HCT116 (cell line): ENCODE data around the gene ANO8. TPM values are rescaled to one million over a fixed set of nuclear protein-coding genes. Genes with fewer than 3 reads are reported as not detected.

Source experiments
- ATAC-seq: fragments of 200-7000 bp; cut with Tn5 transposase; 2 replicates; pipeline ENCODE4 v1.9.1; 2020; ENCODE audit warnings: mild to moderate bottlenecking, moderate library complexity
- BruUV-seq: library from RNA; stranded (reverse); fragments of 400-500 nt; replicated peaks from 2 replicates; lab custom pipeline; 2021; lab: Mats Ljungman, UMichigan
- CTCF ChIA-PET: fragments of 300-600 bp; sonication (Branson Sonifier 250); formaldehyde crosslinking; loops from one replicate; lab custom pipeline; 2021; ENCODE audit warnings: antibody characterized with exemption; lab: Charles Lee
- POLR2A ChIA-PET: fragments of 300-600, 350-600 bp; sonication (Branson Sonifier 250); formaldehyde crosslinking; loops from one replicate; lab custom pipeline; 2021; ENCODE audit warnings: antibody characterized with exemption; lab: Charles Lee
- RAD21 ChIA-PET, 2 experiments: fragments of 300-600 bp; sonication (Branson Sonifier 250); formaldehyde crosslinking; loops; one replicate each; lab custom pipeline; 2023; ENCODE audit warnings: low total read pairs in 2 of 2; ENCODE audit not compliant: uncharacterized antibody in 2 of 2, unreplicated experiment in 2 of 2, low non-redundant PET in 1 of 2; lab: Charles Lee
- DNase-seq: peaks from one replicate; pipeline ENCODE4 v3.0.0-alpha.2; 2010; ENCODE audit warnings: low read depth, low spot score
- H2AFZ ChIP-seq: fragments of 200-600 bp; shearing (Covaris generic), sonication (generic); 2 replicates; pipeline ENCODE4 v1.6.1; 2017; ENCODE audit warnings: low read depth, mixed run types, mixed read lengths, antibody characterized with exemption, low read length; ENCODE audit not compliant: poor library complexity, severe bottlenecking
- H3K27ac ChIP-seq: 2 replicates; pipeline ENCODE4 v1.5.1; 2012; ENCODE audit warnings: low read depth, low read length
- H3K27me3 ChIP-seq: fragments of 200-600 bp; sonication (generic); 2 replicates; pipeline ENCODE4 v1.6.1; 2016; ENCODE audit warnings: mixed run types, low read length, mixed read lengths; ENCODE audit not compliant: insufficient read depth
- H3K36me3 ChIP-seq, 2 experiments: fragments of 200-500 bp in 1 of 2; fragments of 200-600 bp in 1 of 2; sonication (Bioruptor generic) in 1 of 2; sonication (generic) in 1 of 2; 2 replicates each; pipeline versions ENCODE4 v1.5.1 to v1.6.1; 2014 to 2016; ENCODE audit warnings: low read length in 2 of 2, inconsistent platforms in 1 of 2, mixed read lengths in 1 of 2, mixed run types in 1 of 2; ENCODE audit not compliant: insufficient read depth in 2 of 2, control insufficient read depth in 1 of 2
- H3K4me1 ChIP-seq, 2 experiments: fragments of 200-600 bp in 1 of 2; sonication (generic) in 1 of 2; 2 replicates each; pipeline versions ENCODE4 v1.5.1 to v1.6.1; 2012 to 2017; ENCODE audit warnings: low read length in 2 of 2, inconsistent platforms in 1 of 2, mild to moderate bottlenecking in 1 of 2, mixed read lengths in 1 of 2, mixed run types in 1 of 2, moderate library complexity in 1 of 2; ENCODE audit not compliant: insufficient read depth in 2 of 2, control insufficient read depth in 1 of 2
- H3K4me2 ChIP-seq: fragments of 200-600 bp; sonication (generic); 2 replicates; pipeline ENCODE4 v1.6.1; 2017; ENCODE audit warnings: mixed run types, low read length, mixed read lengths
- H3K4me3 ChIP-seq, 2 experiments: fragments of 200-600 bp in 1 of 2; sonication (generic) in 1 of 2; replicated peaks in 1 of 2; 2 replicates each; pipeline ENCODE4 v1.5.1; 2011 to 2016; ENCODE audit warnings: low read length in 2 of 2, control low read depth in 1 of 2, low read depth in 1 of 2, mild to moderate bottlenecking in 1 of 2, mixed read lengths in 1 of 2, mixed run types in 1 of 2
- H3K79me2 ChIP-seq: fragments of 200-600 bp; sonication (generic); 2 replicates; pipeline ENCODE4 v1.6.1; 2017; ENCODE audit warnings: mild to moderate bottlenecking, mixed run types, low read length, moderate library complexity, mixed read lengths; ENCODE audit not compliant: insufficient read depth
- H3K9ac ChIP-seq: fragments of 200-600 bp; sonication (generic); 2 replicates; pipeline ENCODE4 v1.6.1; 2016; ENCODE audit warnings: low read length, mixed read lengths
- H3K9me2 ChIP-seq: fragments of 200-600 bp; sonication (generic), shearing (Covaris generic); 2 replicates; pipeline ENCODE4 v1.6.1; 2017; ENCODE audit warnings: mixed run types, mild to moderate bottlenecking, moderate library complexity; ENCODE audit not compliant: insufficient read depth
- H3K9me3 ChIP-seq, 2 experiments: fragments of 200-500 bp in 1 of 2; fragments of 200-600 bp in 1 of 2; sonication (Bioruptor generic) in 1 of 2; sonication (generic) in 1 of 2; 2 replicates each; pipeline ENCODE4 v1.6.1; 2014 to 2017; ENCODE audit warnings: low read length in 2 of 2, mixed read lengths in 2 of 2, inconsistent platforms in 1 of 2, low read depth in 1 of 2, mild to moderate bottlenecking in 1 of 2, mixed run types in 1 of 2, moderate library complexity in 1 of 2; ENCODE audit not compliant: control insufficient read depth in 1 of 2, insufficient read depth in 1 of 2
- H4K20me1 ChIP-seq: fragments of 200-600 bp; sonication (generic), shearing (Covaris generic); 2 replicates; pipeline ENCODE4 v1.6.1; 2017; ENCODE audit warnings: mixed run types, mild to moderate bottlenecking, moderate library complexity; ENCODE audit not compliant: insufficient read depth
- EGR1 ChIP-seq: IDR thresholded peaks from 2 replicates; pipeline ENCODE4 v1.6.1; 2012; ENCODE audit warnings: low read depth
- EZH2phosphoT487 ChIP-seq: fragments of 200-600 bp; IDR thresholded peaks from 2 replicates; pipeline ENCODE4 v1.6.1; 2018; ENCODE audit warnings: antibody characterized with exemption, borderline replicate concordance
- FOSL1 ChIP-seq: IDR thresholded peaks from 2 replicates; pipeline ENCODE4 v1.6.1; 2012; ENCODE audit warnings: low read depth
- JUND ChIP-seq: IDR thresholded peaks from 2 replicates; pipeline ENCODE4 v1.6.1; 2012
- POLR2A ChIP-seq: IDR thresholded peaks from 2 replicates; pipeline ENCODE4 v1.7.0; 2011; ENCODE audit warnings: borderline replicate concordance; ENCODE audit not compliant: insufficient read depth, insufficient read length; ENCODE audit errors: extremely low read depth
- POLR2AphosphoS5 ChIP-seq: IDR thresholded peaks from 2 replicates; pipeline ENCODE4 v1.6.1; 2011; ENCODE audit warnings: mild to moderate bottlenecking, low read depth, low read length, moderate library complexity
- RAD21 ChIP-seq: IDR thresholded peaks from 2 replicates; pipeline ENCODE4 v1.6.1; 2012; ENCODE audit warnings: low read depth, mild to moderate bottlenecking
- SIN3A ChIP-seq: IDR thresholded peaks from 2 replicates; pipeline ENCODE4 v1.6.1; 2012; ENCODE audit warnings: low read depth
- SP1 ChIP-seq: IDR thresholded peaks from 2 replicates; pipeline ENCODE4 v1.6.1; 2012; ENCODE audit warnings: low read depth
- TCF7L2 ChIP-seq: IDR thresholded peaks from 2 replicates; pipeline ENCODE4 v1.7.0; 2011; ENCODE audit warnings: borderline replicate concordance, inconsistent platforms; ENCODE audit not compliant: insufficient read depth, insufficient read length; ENCODE audit errors: extremely low read depth
- YY1 ChIP-seq: IDR thresholded peaks from 2 replicates; pipeline ENCODE4 v1.6.1; 2011; ENCODE audit warnings: low read length, low read depth, moderate library complexity, mild to moderate bottlenecking; ENCODE audit not compliant: insufficient replicate concordance; ENCODE audit errors: extremely low read depth
- ZFX ChIP-seq: fragments of 450-650 bp; IDR thresholded peaks from 2 replicates; pipeline ENCODE4 v1.6.1; 2017
- ZNF274 ChIP-seq: fragments of 200-500 bp; sonication (Bioruptor generic); IDR thresholded peaks from 2 replicates; pipeline ENCODE4 v1.6.1; 2014; ENCODE audit warnings: mild to moderate bottlenecking, low read depth, low read length, inconsistent platforms
- intact Hi-C: fragments of 100-400 bp; cut with micrococcal nuclease; formaldehyde crosslinking; loops from 2 replicates; pipeline ENCODE4 v1.10.0; 2022
- total RNA-seq: library from RNA; stranded (reverse); gene quantifications from one replicate; pipeline ENCODE4 v1.2.1, GENCODE V29; 2021; ENCODE audit not compliant: unreplicated experiment
- TF ChIP-seq, protein P1 (sequence below), 3 experiments: fragments of 200-600 bp in 1 of 3; sonication (generic) in 1 of 3; IDR thresholded peaks in 2 of 3; conservative IDR thresholded peaks in 1 of 3; 2 replicates each; pipeline ENCODE4 v1.5.1; 2012 to 2017; ENCODE audit warnings: low read depth in 2 of 3, low read length in 2 of 3, antibody characterized with exemption in 1 of 3, borderline replicate concordance in 1 of 3, control low read depth in 1 of 3, mild to moderate bottlenecking in 1 of 3, mixed read lengths in 1 of 3, mixed run types in 1 of 3, moderate library complexity in 1 of 3; ENCODE audit not compliant: insufficient read depth in 1 of 3
- TF ChIP-seq, protein P2 (sequence below): IDR thresholded peaks from 2 replicates; pipeline ENCODE4 v1.6.1; 2011; ENCODE audit warnings: mild to moderate bottlenecking, low read length, moderate library complexity; ENCODE audit not compliant: insufficient replicate concordance; ENCODE audit errors: extremely low read depth
- TF ChIP-seq, protein P3 (sequence below): IDR thresholded peaks from 2 replicates; pipeline ENCODE4 v1.6.1; 2012; ENCODE audit warnings: low read depth

Gene ANO8
- total RNA-seq, 1 experiment from 2014 or later: 22.9 TPM

DNA sequence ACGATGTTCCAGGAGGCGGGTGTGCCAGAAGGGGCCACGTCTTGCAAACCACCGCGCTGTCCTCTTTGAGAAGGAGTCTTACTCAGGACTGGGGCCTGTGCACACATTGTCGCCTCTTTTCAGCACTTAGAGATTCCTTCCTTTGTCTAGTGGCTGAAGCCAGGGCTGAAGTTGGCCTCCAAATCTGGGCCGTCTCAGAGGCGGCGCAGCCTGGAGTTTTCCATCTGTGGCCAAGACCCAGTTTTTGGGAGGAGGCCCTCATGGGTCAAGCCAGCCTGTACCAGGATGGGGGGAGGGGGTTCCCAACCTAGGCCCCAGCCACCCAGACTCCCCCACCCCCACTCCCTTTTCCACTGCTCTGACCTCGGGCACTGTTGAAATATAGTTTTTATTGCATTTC, 11.8 kb downstream of the ANO8 start:
- ChIA-PET POLR2A (no interaction called here), CTCF (no interaction called here), RAD21 (no interaction called here)
- no peaks in the 10 kb centered on the region for H3K9me3 ChIP-seq
- no peak overlapping the region for H3K27ac ChIP-seq
- H3K36me3 ChIP-seq: peaks cover 11 to 12% of the 10 kb centered on the region in 2 experiments; a peak in 2 of 4 replicates
- H4K20me1 ChIP-seq: no peaks in the 10 kb centered on the region
- BruUV-seq: no TSS peak
- no peak overlapping the region for H2AFZ ChIP-seq
- no peaks in the 10 kb centered on the region for H3K9me2 ChIP-seq
- no peak overlapping the region for H3K4me3 ChIP-seq
- no peaks in the 10 kb centered on the region for H3K27me3 ChIP-seq
- H3K4me2 ChIP-seq: no peak overlapping the region
- H3K79me2 ChIP-seq: no peaks in the 10 kb centered on the region; the same call in 1 of the 2 replicates
- H3K4me1 ChIP-seq: peaks cover 9 to 13% of the 10 kb centered on the region in 2 experiments
- no peak overlapping the region for H3K9ac ChIP-seq
- no peak for ATAC-seq
- TF ChIP-seq FOSL1 (no peak), POLR2A (no peak), SIN3A (no peak), TCF7L2 (no peak), ZFX (no peak), ZNF274 (no peak), RAD21 (no peak), JUND (no peak), SP1 (no peak), EZH2phosphoT487 (no peak), EGR1 (no peak), POLR2AphosphoS5 (no peak), YY1 (no peak)
- TF ChIP-seq, protein P1, sequence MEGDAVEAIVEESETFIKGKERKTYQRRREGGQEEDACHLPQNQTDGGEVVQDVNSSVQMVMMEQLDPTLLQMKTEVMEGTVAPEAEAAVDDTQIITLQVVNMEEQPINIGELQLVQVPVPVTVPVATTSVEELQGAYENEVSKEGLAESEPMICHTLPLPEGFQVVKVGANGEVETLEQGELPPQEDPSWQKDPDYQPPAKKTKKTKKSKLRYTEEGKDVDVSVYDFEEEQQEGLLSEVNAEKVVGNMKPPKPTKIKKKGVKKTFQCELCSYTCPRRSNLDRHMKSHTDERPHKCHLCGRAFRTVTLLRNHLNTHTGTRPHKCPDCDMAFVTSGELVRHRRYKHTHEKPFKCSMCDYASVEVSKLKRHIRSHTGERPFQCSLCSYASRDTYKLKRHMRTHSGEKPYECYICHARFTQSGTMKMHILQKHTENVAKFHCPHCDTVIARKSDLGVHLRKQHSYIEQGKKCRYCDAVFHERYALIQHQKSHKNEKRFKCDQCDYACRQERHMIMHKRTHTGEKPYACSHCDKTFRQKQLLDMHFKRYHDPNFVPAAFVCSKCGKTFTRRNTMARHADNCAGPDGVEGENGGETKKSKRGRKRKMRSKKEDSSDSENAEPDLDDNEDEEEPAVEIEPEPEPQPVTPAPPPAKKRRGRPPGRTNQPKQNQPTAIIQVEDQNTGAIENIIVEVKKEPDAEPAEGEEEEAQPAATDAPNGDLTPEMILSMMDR (IDR thresholded peaks at IDR 0.05 in 2 of 3, conservative IDR thresholded peaks at IDR 0.05 in 1 of 3; ENCODE audit: borderline replicate concordance in 1 of 3, insufficient read depth in 1 of 3, low read depth in 2 of 3, low read length in 2 of 3): no peak
- TF ChIP-seq, protein P2, sequence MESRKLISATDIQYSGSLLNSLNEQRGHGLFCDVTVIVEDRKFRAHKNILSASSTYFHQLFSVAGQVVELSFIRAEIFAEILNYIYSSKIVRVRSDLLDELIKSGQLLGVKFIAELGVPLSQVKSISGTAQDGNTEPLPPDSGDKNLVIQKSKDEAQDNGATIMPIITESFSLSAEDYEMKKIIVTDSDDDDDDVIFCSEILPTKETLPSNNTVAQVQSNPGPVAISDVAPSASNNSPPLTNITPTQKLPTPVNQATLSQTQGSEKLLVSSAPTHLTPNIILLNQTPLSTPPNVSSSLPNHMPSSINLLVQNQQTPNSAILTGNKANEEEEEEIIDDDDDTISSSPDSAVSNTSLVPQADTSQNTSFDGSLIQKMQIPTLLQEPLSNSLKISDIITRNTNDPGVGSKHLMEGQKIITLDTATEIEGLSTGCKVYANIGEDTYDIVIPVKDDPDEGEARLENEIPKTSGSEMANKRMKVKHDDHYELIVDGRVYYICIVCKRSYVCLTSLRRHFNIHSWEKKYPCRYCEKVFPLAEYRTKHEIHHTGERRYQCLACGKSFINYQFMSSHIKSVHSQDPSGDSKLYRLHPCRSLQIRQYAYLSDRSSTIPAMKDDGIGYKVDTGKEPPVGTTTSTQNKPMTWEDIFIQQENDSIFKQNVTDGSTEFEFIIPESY: no peak
- TF ChIP-seq, protein P3, sequence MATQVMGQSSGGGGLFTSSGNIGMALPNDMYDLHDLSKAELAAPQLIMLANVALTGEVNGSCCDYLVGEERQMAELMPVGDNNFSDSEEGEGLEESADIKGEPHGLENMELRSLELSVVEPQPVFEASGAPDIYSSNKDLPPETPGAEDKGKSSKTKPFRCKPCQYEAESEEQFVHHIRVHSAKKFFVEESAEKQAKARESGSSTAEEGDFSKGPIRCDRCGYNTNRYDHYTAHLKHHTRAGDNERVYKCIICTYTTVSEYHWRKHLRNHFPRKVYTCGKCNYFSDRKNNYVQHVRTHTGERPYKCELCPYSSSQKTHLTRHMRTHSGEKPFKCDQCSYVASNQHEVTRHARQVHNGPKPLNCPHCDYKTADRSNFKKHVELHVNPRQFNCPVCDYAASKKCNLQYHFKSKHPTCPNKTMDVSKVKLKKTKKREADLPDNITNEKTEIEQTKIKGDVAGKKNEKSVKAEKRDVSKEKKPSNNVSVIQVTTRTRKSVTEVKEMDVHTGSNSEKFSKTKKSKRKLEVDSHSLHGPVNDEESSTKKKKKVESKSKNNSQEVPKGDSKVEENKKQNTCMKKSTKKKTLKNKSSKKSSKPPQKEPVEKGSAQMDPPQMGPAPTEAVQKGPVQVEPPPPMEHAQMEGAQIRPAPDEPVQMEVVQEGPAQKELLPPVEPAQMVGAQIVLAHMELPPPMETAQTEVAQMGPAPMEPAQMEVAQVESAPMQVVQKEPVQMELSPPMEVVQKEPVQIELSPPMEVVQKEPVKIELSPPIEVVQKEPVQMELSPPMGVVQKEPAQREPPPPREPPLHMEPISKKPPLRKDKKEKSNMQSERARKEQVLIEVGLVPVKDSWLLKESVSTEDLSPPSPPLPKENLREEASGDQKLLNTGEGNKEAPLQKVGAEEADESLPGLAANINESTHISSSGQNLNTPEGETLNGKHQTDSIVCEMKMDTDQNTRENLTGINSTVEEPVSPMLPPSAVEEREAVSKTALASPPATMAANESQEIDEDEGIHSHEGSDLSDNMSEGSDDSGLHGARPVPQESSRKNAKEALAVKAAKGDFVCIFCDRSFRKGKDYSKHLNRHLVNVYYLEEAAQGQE: no peak
- intact Hi-C loops: no loop called here
- DNase-seq: no peak
